Skeletal muscle tissue (tissue), 4 donors: ENCODE measurements around the gene FGF10. TPM values are rescaled to one million over a fixed set of nuclear protein-coding genes. Genes with fewer than 3 reads are reported as not detected.

Experiments
- H3K27ac ChIP-seq: one replicate; pipeline ENCODE4 v1.7.0; 2013; ENCODE audit warnings: mild to moderate bottlenecking, low read depth, low read length, inconsistent platforms
- H3K27me3 ChIP-seq, 3 donors: one replicate each; pipeline ENCODE4 v1.7.0; 2013; ENCODE audit warnings: low read length in 3 of 3; ENCODE audit not compliant: control insufficient read depth in 3 of 3, insufficient read depth in 3 of 3
- H3K36me3 ChIP-seq, 3 donors: one replicate each; pipeline ENCODE4 v1.7.0; 2013; ENCODE audit warnings: low read length in 3 of 3; ENCODE audit not compliant: control insufficient read depth in 3 of 3, insufficient read depth in 3 of 3
- H3K4me1 ChIP-seq, 3 donors: one replicate each; pipeline ENCODE4 v1.7.0; 2013; ENCODE audit warnings: low read length in 3 of 3, mild to moderate bottlenecking in 3 of 3; ENCODE audit not compliant: control insufficient read depth in 3 of 3, insufficient read depth in 3 of 3
- H3K4me3 ChIP-seq, 3 donors: one replicate each; pipeline ENCODE4 v1.7.0; 2013; ENCODE audit warnings: low read length in 3 of 3
- H3K9ac ChIP-seq, 3 donors: one replicate each; pipeline ENCODE4 v1.7.0; 2013; ENCODE audit warnings: low read length in 3 of 3, mild to moderate bottlenecking in 3 of 3, moderate library complexity in 2 of 3, low read depth in 1 of 3
- H3K9me3 ChIP-seq, 3 donors: one replicate each; pipeline ENCODE4 v1.7.0; 2013; ENCODE audit warnings: low read length in 3 of 3; ENCODE audit not compliant: control insufficient read depth in 3 of 3
- total RNA-seq: library from RNA; depleted of rRNA; stranded (reverse); fragments of >200 nt; gene quantifications from one replicate; pipeline ENCODE4 v1.2.3, GENCODE V29; 2014
- donor health status: Osteomylitis.

Gene FGF10
- total RNA-seq, 1 donor from 2014 or later: 4.7 TPM

DNA sequence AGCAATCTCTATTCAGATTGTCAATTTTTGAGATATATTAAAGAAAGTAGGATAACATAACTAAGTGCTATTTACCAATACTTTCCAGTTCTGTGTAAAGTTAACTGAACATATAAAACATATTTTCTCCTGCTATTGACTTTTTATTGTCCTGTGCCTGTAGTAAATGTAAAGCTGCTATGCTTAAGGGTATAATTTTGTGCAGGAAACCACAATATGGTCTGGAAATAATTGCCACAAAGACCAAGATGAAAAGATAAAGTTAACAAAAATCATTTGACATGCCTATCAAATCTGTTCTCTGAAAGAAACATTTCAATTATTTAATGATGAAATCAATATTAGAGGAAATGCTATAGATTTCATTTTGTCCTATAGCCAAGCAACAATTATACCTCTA is 121.3 kb downstream of the FGF10 start:
- H3K4me3 ChIP-seq: no peak overlapping the region
- H3K36me3 ChIP-seq: no peaks in the 10 kb centered on the region
- H3K9me3 ChIP-seq: no peaks in the 10 kb centered on the region
- H3K27ac ChIP-seq: no peak overlapping the region
- no peak overlapping the region for H3K9ac ChIP-seq
- H3K4me1 ChIP-seq: no peaks in the 10 kb centered on the region
- no peaks in the 10 kb centered on the region for H3K27me3 ChIP-seq

DNA sequence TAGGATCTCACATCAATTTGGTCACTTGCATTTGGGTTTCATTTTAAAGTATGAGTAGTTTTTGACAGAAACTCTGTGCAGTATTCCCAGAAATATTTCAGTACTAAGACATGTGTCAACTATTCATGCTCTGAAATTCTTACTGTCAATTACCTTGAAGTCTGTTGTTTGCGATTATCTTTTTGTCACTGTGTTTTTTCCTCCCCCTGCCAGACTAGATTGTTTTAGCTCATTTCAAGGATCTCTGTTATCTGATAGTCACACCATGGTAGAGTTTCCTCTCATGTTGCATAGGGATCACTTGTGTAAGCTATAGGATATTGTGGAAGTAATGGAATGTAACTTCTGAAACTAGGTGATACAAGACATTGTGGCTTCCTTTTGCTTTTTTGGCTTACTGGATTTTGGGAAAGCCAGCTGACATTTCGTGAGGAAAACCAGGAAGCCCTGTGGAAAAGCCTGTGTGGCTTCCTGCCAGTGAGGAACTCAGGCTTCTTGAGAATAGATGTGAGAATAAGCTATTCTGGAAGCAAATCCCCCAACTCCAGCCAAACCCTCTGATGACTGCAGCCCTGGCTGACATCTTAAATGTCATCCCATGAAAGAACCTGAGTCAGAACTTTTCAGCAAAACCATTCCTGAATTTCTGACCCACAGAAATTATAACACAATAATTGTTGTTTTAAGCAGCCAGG is 122.2 kb downstream of the FGF10 start:
- H3K27me3 ChIP-seq: no peaks in the 10 kb centered on the region

DNA sequence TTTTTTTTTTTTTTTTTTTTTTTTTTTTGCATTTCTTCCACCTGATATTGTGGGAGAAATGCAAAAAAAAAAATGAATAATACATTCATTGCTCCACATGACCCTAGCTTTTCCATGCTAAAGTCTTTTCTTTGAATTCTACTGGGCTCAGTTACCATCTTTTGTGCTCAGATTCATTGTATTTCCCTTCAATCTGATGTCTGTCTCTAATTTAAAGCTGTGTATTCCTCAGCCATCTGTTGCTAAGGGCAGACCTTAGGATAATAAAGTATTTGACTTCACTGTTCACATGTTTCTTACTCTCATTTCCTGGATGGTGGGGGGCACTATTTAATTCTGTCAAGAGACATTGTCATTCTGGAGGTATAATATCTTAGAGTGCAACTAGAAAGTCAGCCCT is 123.5 kb downstream of the FGF10 start:
- Histone ChIP-seq H3K27me3 (no peaks in the 10 kb centered on the region), H3K9me3 (no peaks in the 10 kb centered on the region), H3K27ac (no peak overlapping the region), H3K4me3 (no peak overlapping the region), H3K4me1 (no peaks in the 10 kb centered on the region), H3K36me3 (no peaks in the 10 kb centered on the region), H3K9ac (no peak overlapping the region)

More for the DNA sequence above, 122.2 kb downstream of the FGF10 start:
- H3K9me3 ChIP-seq: no peaks in the 10 kb centered on the region
- H3K36me3 ChIP-seq: no peaks in the 10 kb centered on the region
- no peaks in the 10 kb centered on the region for H3K4me1 ChIP-seq
- H3K9ac ChIP-seq: no peak overlapping the region
- H3K4me3 ChIP-seq: no peak overlapping the region
- no peak overlapping the region for H3K27ac ChIP-seq

- H3K4me1 ChIP-seq: no peaks in the 10 kb centered on the region
- no peaks in the 10 kb centered on the region for H3K36me3 ChIP-seq
- H3K9ac ChIP-seq: no peak overlapping the region
- no peaks in the 10 kb centered on the region for H3K9me3 ChIP-seq
- no peak overlapping the region for H3K4me3 ChIP-seq
- H3K27ac ChIP-seq: no peak overlapping the region
- peaks cover 0 to 3% (median 0%) of the 10 kb centered on the region in 3 donors for H3K27me3 ChIP-seq
Observed at GRCh38 chr5:44260793-44261192, 128.4 kb downstream of the FGF10 start.

- Histone ChIP-seq H3K27ac (no peak overlapping the region), H3K9ac (no peak overlapping the region), H3K4me3 (no peak overlapping the region), H3K9me3 (no peaks in the 10 kb centered on the region), H3K4me1 (no peaks in the 10 kb centered on the region), H3K27me3 (peaks cover 0 to 3% (median 0%) of the 10 kb centered on the region in 3 donors), H3K36me3 (no peaks in the 10 kb centered on the region)
Observed at GRCh38 chr5:44257653-44258365, 131.4 kb downstream of the FGF10 start.

DNA sequence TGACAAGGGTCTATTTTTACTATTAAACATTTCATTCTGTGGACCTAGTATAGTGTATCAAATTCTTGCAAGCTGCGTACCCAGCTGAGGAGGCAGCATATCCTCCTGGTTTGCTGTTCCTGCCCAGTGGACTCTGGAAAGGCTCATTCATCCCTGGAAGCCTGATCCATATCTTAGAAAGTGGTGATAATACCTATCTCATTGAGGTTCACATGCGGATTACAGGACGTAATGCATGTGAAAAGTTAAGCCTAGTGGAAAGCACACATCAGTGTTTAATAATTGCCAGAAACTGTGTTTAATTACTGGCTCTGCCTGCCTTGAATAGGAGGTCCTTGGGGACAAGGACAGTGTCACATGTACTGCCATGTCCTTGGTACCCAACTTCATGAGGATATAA is 132.0 kb downstream of the FGF10 start:
- H3K4me3 ChIP-seq: no peak overlapping the region
- H3K4me1 ChIP-seq: no peaks in the 10 kb centered on the region
- H3K27me3 ChIP-seq: peaks cover 0 to 3% (median 0%) of the 10 kb centered on the region in 3 donors
- no peak overlapping the region for H3K27ac ChIP-seq
- no peaks in the 10 kb centered on the region for H3K36me3 ChIP-seq
- H3K9me3 ChIP-seq: no peaks in the 10 kb centered on the region
- H3K9ac ChIP-seq: no peak overlapping the region
